ENCODE data around the gene GPRIN2.
"Not testable (repeated sequence)": the region's sequence is repeated elsewhere in the genome, so short reads cannot be mapped to it uniquely, and the experiment has no call there.

GPRIN2 gene

GRCh38 chr10:46556515-46557318 lies at the start of gene GPRIN2:
Gene GPRIN2 (minus strand): TSS chr10:46556658. CDS start chr10:46550736, 5,922 bp downstream.
- no peak for DNase-seq (ENCODE audit: low spot score)

GRCh38 chr10:46600516-46600915 lies 44.1 kb upstream of the GPRIN2 start:
- DNase-seq (ENCODE audit: low spot score), result not testable (repeated sequence)

- not testable (repeated sequence) for DNase-seq (ENCODE audit: low spot score)
These were observed 41.3 kb upstream of the GPRIN2 start for GRCh38 chr10:46597616-46598246.

- DNase-seq (ENCODE audit: low spot score), result not testable (repeated sequence)
These were observed 40.1 kb upstream of the GPRIN2 start for GRCh38 chr10:46596570-46596969.

- not testable (repeated sequence) for DNase-seq (ENCODE audit: low spot score)
These were observed 38.1 kb upstream of the GPRIN2 start for GRCh38 chr10:46594453-46595063.

GRCh38 chr10:46593307-46593706 lies 36.8 kb upstream of the GPRIN2 start:
- not testable (repeated sequence) for DNase-seq (ENCODE audit: low spot score)

GRCh38 chr10:46591053-46591452 lies 34.6 kb upstream of the GPRIN2 start:
- DNase-seq (ENCODE audit: low spot score), result not testable (repeated sequence)

- DNase-seq (ENCODE audit: low spot score), result not testable (repeated sequence)
These were observed 33.1 kb upstream of the GPRIN2 start for GRCh38 chr10:46589589-46589988.

- DNase-seq (ENCODE audit: low spot score), result not testable (repeated sequence)
These were observed 31.8 kb upstream of the GPRIN2 start for GRCh38 chr10:46588221-46588620.

GRCh38 chr10:46587546-46587945 lies 31.1 kb upstream of the GPRIN2 start:
- not testable (repeated sequence) for DNase-seq (ENCODE audit: low spot score)

GRCh38 chr10:46585246-46585645 lies 28.8 kb upstream of the GPRIN2 start:
- not testable (repeated sequence) for DNase-seq (ENCODE audit: low spot score)

GRCh38 chr10:46584196-46584595 lies 27.7 kb upstream of the GPRIN2 start:
- DNase-seq (ENCODE audit: low spot score), result not testable (repeated sequence)

GRCh38 chr10:46582568-46582967 lies 26.1 kb upstream of the GPRIN2 start:
- not testable (repeated sequence) for DNase-seq (ENCODE audit: low spot score)

GRCh38 chr10:46581997-46582396 lies 25.5 kb upstream of the GPRIN2 start:
- DNase-seq (ENCODE audit: low spot score), result not testable (repeated sequence)

- DNase-seq (ENCODE audit: low spot score), result not testable (repeated sequence)
These were observed 22.9 kb upstream of the GPRIN2 start for GRCh38 chr10:46579378-46579777.

- DNase-seq (ENCODE audit: low spot score), result not testable (repeated sequence)
These were observed 22.2 kb upstream of the GPRIN2 start, which contains the start of gene SYT15 for GRCh38 chr10:46578474-46579178. Gene SYT15 (plus strand): TSS chr10:46579128. CDS start chr10:46579169, 41 bp downstream.

- not testable (repeated sequence) for DNase-seq (ENCODE audit: low spot score)
These were observed 21.4 kb upstream of the GPRIN2 start for GRCh38 chr10:46577624-46578473.

GRCh38 chr10:46573884-46574283 lies 17.4 kb upstream of the GPRIN2 start:
- not testable (repeated sequence) for DNase-seq (ENCODE audit: low spot score)

- DNase-seq (ENCODE audit: low spot score), result not testable (repeated sequence)
These were observed 16.9 kb upstream of the GPRIN2 start for GRCh38 chr10:46573314-46573713.

GRCh38 chr10:46572765-46573164 lies 16.3 kb upstream of the GPRIN2 start:
- not testable (repeated sequence) for DNase-seq (ENCODE audit: low spot score)

- DNase-seq (ENCODE audit: low spot score), result not testable (repeated sequence)
These were observed 14.2 kb upstream of the GPRIN2 start for GRCh38 chr10:46570655-46571054.
